HG03457 (cell line): ENCODE measurements around the gene CCDC88C.
"Not testable (repeated sequence)": the region's sequence is repeated elsewhere in the genome, so short reads cannot be mapped to it uniquely, and the experiment has no call there.

Experiments
- ATAC-seq: cut with Tn5 transposase; IDR thresholded peaks from one replicate; pipeline ENCODE4 v1.9.1; 2021; ENCODE audit warnings: moderate number of reproducible peaks; ENCODE audit not compliant: unreplicated experiment

CCDC88C gene

GRCh38 chr14:91255026-91255695, 162.5 kb downstream of the CCDC88C start:
- no peak for ATAC-seq

GRCh38 chr14:91254461-91254860, 163.2 kb downstream of the CCDC88C start:
- no peak for ATAC-seq

- ATAC-seq, result no peak
These were observed 163.8 kb downstream of the CCDC88C start for GRCh38 chr14:91253795-91254323.

GRCh38 chr14:91252871-91253794, 164.5 kb downstream of the CCDC88C start:
- no peak for ATAC-seq

GRCh38 chr14:91250912-91251311, 166.7 kb downstream of the CCDC88C start:
- ATAC-seq, result no peak

GRCh38 chr14:91249841-91250616, 167.6 kb downstream of the CCDC88C start:
- peak; percentile 83 for ATAC-seq

GRCh38 chr14:91246051-91246852, 171.4 kb downstream of the CCDC88C start:
- ATAC-seq, result no peak

GRCh38 chr14:91245616-91246015, 172.0 kb downstream of the CCDC88C start:
- ATAC-seq, result not testable (repeated sequence)

- ATAC-seq, result no peak
These were observed 172.6 kb downstream of the CCDC88C start for GRCh38 chr14:91245029-91245428.

- no peak for ATAC-seq
These were observed 173.1 kb downstream of the CCDC88C start, which contains the start of gene GPR68 for GRCh38 chr14:91244501-91244901. Gene GPR68, minus strand, starts transcription at chr14:91244704. Its CDS starts 9,654 bp downstream, at chr14:91235050.

- no peak for ATAC-seq
These were observed 174.5 kb downstream of the CCDC88C start for GRCh38 chr14:91243074-91243471.

- no peak for ATAC-seq
These were observed 175.0 kb downstream of the CCDC88C start for GRCh38 chr14:91242635-91243034.

GRCh38 chr14:91241863-91242262, 175.8 kb downstream of the CCDC88C start:
- peak; percentile 50 for ATAC-seq

- ATAC-seq, result no peak
These were observed 179.0 kb downstream of the CCDC88C start for GRCh38 chr14:91238661-91239060.

GRCh38 chr14:91238085-91238484, 179.5 kb downstream of the CCDC88C start:
- ATAC-seq, result no peak

GRCh38 chr14:91237219-91237618, 180.4 kb downstream of the CCDC88C start:
- no peak for ATAC-seq

GRCh38 chr14:91235841-91236240, 181.8 kb downstream of the CCDC88C start:
- ATAC-seq, result no peak

GRCh38 chr14:91234791-91235114, 182.9 kb downstream of the CCDC88C start:
- ATAC-seq, result no peak

- no peak for ATAC-seq
These were observed 183.5 kb downstream of the CCDC88C start for GRCh38 chr14:91233936-91234790.
